ENCODE results near the gene CA10.

- TF ChIP-seq, protein P1, sequence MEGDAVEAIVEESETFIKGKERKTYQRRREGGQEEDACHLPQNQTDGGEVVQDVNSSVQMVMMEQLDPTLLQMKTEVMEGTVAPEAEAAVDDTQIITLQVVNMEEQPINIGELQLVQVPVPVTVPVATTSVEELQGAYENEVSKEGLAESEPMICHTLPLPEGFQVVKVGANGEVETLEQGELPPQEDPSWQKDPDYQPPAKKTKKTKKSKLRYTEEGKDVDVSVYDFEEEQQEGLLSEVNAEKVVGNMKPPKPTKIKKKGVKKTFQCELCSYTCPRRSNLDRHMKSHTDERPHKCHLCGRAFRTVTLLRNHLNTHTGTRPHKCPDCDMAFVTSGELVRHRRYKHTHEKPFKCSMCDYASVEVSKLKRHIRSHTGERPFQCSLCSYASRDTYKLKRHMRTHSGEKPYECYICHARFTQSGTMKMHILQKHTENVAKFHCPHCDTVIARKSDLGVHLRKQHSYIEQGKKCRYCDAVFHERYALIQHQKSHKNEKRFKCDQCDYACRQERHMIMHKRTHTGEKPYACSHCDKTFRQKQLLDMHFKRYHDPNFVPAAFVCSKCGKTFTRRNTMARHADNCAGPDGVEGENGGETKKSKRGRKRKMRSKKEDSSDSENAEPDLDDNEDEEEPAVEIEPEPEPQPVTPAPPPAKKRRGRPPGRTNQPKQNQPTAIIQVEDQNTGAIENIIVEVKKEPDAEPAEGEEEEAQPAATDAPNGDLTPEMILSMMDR (IDR thresholded peaks at IDR 0.05) = no peak
- TF ChIP-seq EP300 (IDR thresholded peaks at IDR 0.05) (no peak), POLR2A (IDR thresholded peaks at IDR 0.05) (no peak)
Observed at GRCh38 chr17:51827140-51827539, 331.4 kb downstream of the CA10 start.

All from gastroesophageal sphincter (tissue), 3 donors.